H1 (cell line): ENCODE measurements around the gene RFTN2. TPM values are rescaled to one million over a fixed set of nuclear protein-coding genes. Genes with fewer than 3 reads are reported as not detected.

ENCODE experiments used
- CTCF ChIA-PET: fragments of 300-600 bp; sonication (Branson Sonifier 250); formaldehyde crosslinking; loops from one replicate; lab custom pipeline; 2021; ENCODE audit not compliant: partially characterized antibody; lab: Charles Lee
- POLR2A ChIA-PET: fragments of 300-600 bp; sonication (Branson Sonifier 250); formaldehyde crosslinking; loops from one replicate; lab custom pipeline; 2021; ENCODE audit warnings: inconsistent platforms; ENCODE audit not compliant: partially characterized antibody; lab: Charles Lee
- DNase-seq, 2 experiments: peaks; one replicate each; pipeline versions ENCODE4 v3.0.0 to v3.0.0-alpha.2; 2010 to 2022; ENCODE audit warnings: low spot score in 2 of 2, low read depth in 1 of 2, mixed read lengths in 1 of 2
- FAIRE-seq: peaks from 2 replicates; lab custom pipeline; 2011; peaks lifted over from hg19 to GRCh38; lab: Jason Lieb, UNC
- H2AFZ ChIP-seq: 2 replicates; pipeline ENCODE4 v1.8.1; 2012; ENCODE audit warnings: low read length, inconsistent platforms
- H2AK5ac ChIP-seq: 2 replicates; pipeline ENCODE4 v1.6.1; 2013; ENCODE audit warnings: low read depth, low read length
- H2BK120ac ChIP-seq: replicated peaks from 2 replicates; pipeline ENCODE3; 2013; ENCODE audit warnings: low read depth, low read length, inconsistent platforms
- H2BK12ac ChIP-seq: 2 replicates; pipeline ENCODE4 v1.6.1; 2013; ENCODE audit warnings: low read depth, low read length
- H2BK15ac ChIP-seq: 2 replicates; pipeline ENCODE4 v1.6.1; 2013; ENCODE audit warnings: low read length
- H2BK20ac ChIP-seq: 2 replicates; pipeline ENCODE4 v1.6.1; 2013; ENCODE audit warnings: low read length
- H2BK5ac ChIP-seq: 2 replicates; pipeline ENCODE4 v1.6.1; 2013; ENCODE audit warnings: low read depth, low read length
- H3K14ac ChIP-seq: 2 replicates; pipeline ENCODE4 v1.6.1; 2013; ENCODE audit warnings: inconsistent platforms; ENCODE audit not compliant: insufficient read length
- H3K18ac ChIP-seq: 2 replicates; pipeline ENCODE4 v1.6.1; 2013; ENCODE audit warnings: low read length; ENCODE audit errors: extremely low read depth
- H3K23ac ChIP-seq: 2 replicates; pipeline ENCODE4 v1.6.1; 2013; ENCODE audit warnings: inconsistent platforms; ENCODE audit not compliant: insufficient read length
- H3K23me2 ChIP-seq: 2 replicates; pipeline ENCODE4 v1.6.1; 2013; ENCODE audit warnings: low read depth, low read length
- H3K27ac ChIP-seq: 2 replicates; pipeline ENCODE4 v1.6.1; 2011; ENCODE audit warnings: low read depth, low read length, inconsistent platforms
- H3K27me3 ChIP-seq, 4 experiments: replicated peaks in 1 of 4; 1 replicate in 1 of 4; 2 replicates in 3 of 4; pipeline versions ENCODE4 v1.6.1 to v1.8.1; 2011 to 2013; ENCODE audit warnings: low read length in 3 of 4, mild to moderate bottlenecking in 3 of 4, inconsistent platforms in 2 of 4, mixed read lengths in 2 of 4, moderate library complexity in 1 of 4; ENCODE audit not compliant: control insufficient read depth in 3 of 4, insufficient read depth in 3 of 4; ENCODE audit errors: extremely low read depth in 1 of 4
- H3K36me3 ChIP-seq, 4 experiments: 2 replicates each; pipeline versions ENCODE4 v1.6.1 to v1.8.1; 2011 to 2013; ENCODE audit warnings: mild to moderate bottlenecking in 4 of 4, low read length in 3 of 4, moderate library complexity in 2 of 4, control low read depth in 1 of 4, inconsistent platforms in 1 of 4; ENCODE audit not compliant: insufficient read depth in 4 of 4, control insufficient read depth in 2 of 4
- H3K4ac ChIP-seq: replicated peaks from 2 replicates; pipeline ENCODE3; 2013; ENCODE audit warnings: low read length, low read depth, mixed read lengths, inconsistent platforms; ENCODE audit not compliant: insufficient read length
- H3K4me1 ChIP-seq, 4 experiments: replicated peaks in 1 of 4; 1 replicate in 1 of 4; 2 replicates in 3 of 4; pipeline versions ENCODE4 v1.6.1 to v1.8.1; 2011 to 2013; ENCODE audit warnings: low read length in 3 of 4, inconsistent platforms in 2 of 4, mixed read lengths in 1 of 4; ENCODE audit not compliant: insufficient read depth in 4 of 4, control insufficient read depth in 3 of 4
- H3K4me2 ChIP-seq, 2 experiments: 2 replicates each; pipeline versions ENCODE4 v1.6.1 to v1.8.1; 2011 to 2013; ENCODE audit warnings: low read depth in 2 of 2, low read length in 2 of 2, control low read depth in 1 of 2, inconsistent platforms in 1 of 2, mild to moderate bottlenecking in 1 of 2; ENCODE audit not compliant: insufficient read depth in 1 of 2
- H3K4me3 ChIP-seq, 4 experiments: fragments of 200-600, 300-600 bp in 1 of 4; sonication (generic), shearing (Covaris generic), sonication (Bioruptor Twin) in 1 of 4; 2 replicates each; pipeline versions ENCODE4 v1.5.1 to v1.8.1; 2011 to 2016; ENCODE audit warnings: low read length in 4 of 4, low read depth in 3 of 4, control low read depth in 2 of 4, inconsistent platforms in 2 of 4, mild to moderate bottlenecking in 2 of 4, mixed read lengths in 1 of 4, moderate library complexity in 1 of 4; ENCODE audit not compliant: insufficient read depth in 2 of 4; ENCODE audit errors: extremely low read depth in 1 of 4
- H3K56ac ChIP-seq: replicated peaks from 2 replicates; pipeline ENCODE3; 2013; ENCODE audit warnings: low read depth, mild to moderate bottlenecking, mixed read lengths, low read length, inconsistent platforms; ENCODE audit not compliant: insufficient read length
- H3K79me1 ChIP-seq: 2 replicates; pipeline ENCODE4 v1.6.1; 2013; ENCODE audit warnings: low read depth, low read length, control low read depth
- H3K79me2 ChIP-seq, 2 experiments: 2 replicates each; pipeline versions ENCODE4 v1.6.1 to v1.8.1; 2012 to 2013; ENCODE audit warnings: low read length in 2 of 2, mild to moderate bottlenecking in 2 of 2, inconsistent platforms in 1 of 2; ENCODE audit not compliant: insufficient read depth in 2 of 2, control insufficient read depth in 1 of 2
- H3K9ac ChIP-seq, 4 experiments: replicated peaks in 1 of 4; 1 replicate in 1 of 4; 2 replicates in 3 of 4; pipeline versions ENCODE4 v1.6.1 to v1.8.1; 2011 to 2013; ENCODE audit warnings: low read depth in 3 of 4, low read length in 3 of 4, control low read depth in 2 of 4, mild to moderate bottlenecking in 2 of 4, moderate library complexity in 2 of 4, inconsistent platforms in 1 of 4; ENCODE audit errors: extremely low read depth in 1 of 4
- H3K9me3 ChIP-seq, 2 experiments: 2 replicates each; pipeline versions ENCODE4 v1.6.1 to v1.8.1; 2012 to 2013; ENCODE audit warnings: mild to moderate bottlenecking in 2 of 2, moderate library complexity in 2 of 2, control low read depth in 1 of 2, inconsistent platforms in 1 of 2, low read depth in 1 of 2, low read length in 1 of 2, mixed read lengths in 1 of 2; ENCODE audit not compliant: insufficient read depth in 2 of 2
- H4K20me1 ChIP-seq, 2 experiments: replicated peaks in 1 of 2; 2 replicates each; pipeline versions ENCODE3 to v1.8.1; 2011 to 2013; ENCODE audit warnings: inconsistent platforms in 2 of 2, low read length in 2 of 2, mild to moderate bottlenecking in 1 of 2; ENCODE audit not compliant: insufficient read depth in 2 of 2, control insufficient read depth in 1 of 2
- H4K5ac ChIP-seq: 2 replicates; pipeline ENCODE4 v1.6.1; 2013; ENCODE audit warnings: low read length, low read depth, mixed read lengths, inconsistent platforms; ENCODE audit not compliant: insufficient read length
- H4K8ac ChIP-seq: 2 replicates; pipeline ENCODE4 v1.8.0; 2013; ENCODE audit warnings: mild to moderate bottlenecking, moderate library complexity, low read length, inconsistent platforms; ENCODE audit not compliant: insufficient read depth; ENCODE audit errors: extremely low read depth
- H4K91ac ChIP-seq: replicated peaks from 2 replicates; pipeline ENCODE3; 2013; ENCODE audit warnings: low read length, mixed read lengths, inconsistent platforms; ENCODE audit not compliant: insufficient read length
- BACH1 ChIP-seq: IDR thresholded peaks from 2 replicates; pipeline ENCODE4 v1.6.1; 2012; ENCODE audit warnings: low read length, improper control_type of control experiment
- CTCF ChIP-seq, 3 experiments: IDR thresholded peaks; 1 replicate in 2 of 3; 2 replicates in 1 of 3; pipeline versions ENCODE4 v1.5.1 to v1.6.1; 2011; ENCODE audit warnings: low read length in 3 of 3, mild to moderate bottlenecking in 3 of 3, inconsistent platforms in 2 of 3, low read depth in 1 of 3, moderate library complexity in 1 of 3; ENCODE audit not compliant: insufficient read depth in 1 of 3; ENCODE audit errors: control extremely low read depth in 1 of 3
- E2F6 ChIP-seq: IDR thresholded peaks from 2 replicates; pipeline ENCODE4 v1.6.1; 2012; ENCODE audit warnings: inconsistent platforms
- EP300 ChIP-seq, 2 experiments: IDR thresholded peaks; 1 replicate in 1 of 2; 2 replicates in 1 of 2; pipeline ENCODE4 v1.6.1; 2011 to 2012; ENCODE audit warnings: low read depth in 2 of 2, low read length in 2 of 2, mild to moderate bottlenecking in 2 of 2, borderline replicate concordance in 1 of 2, inconsistent platforms in 1 of 2, moderate library complexity in 1 of 2
- MAX ChIP-seq: IDR thresholded peaks from 2 replicates; pipeline ENCODE4 v1.6.1; 2012; ENCODE audit warnings: inconsistent platforms
- NRF1 ChIP-seq: IDR thresholded peaks from 2 replicates; pipeline ENCODE4 v1.6.1; 2011; ENCODE audit warnings: mild to moderate bottlenecking, low read depth, low read length, improper control_type of control experiment
- RXRA ChIP-seq: IDR thresholded peaks from 2 replicates; pipeline ENCODE4 v1.6.1; 2011; ENCODE audit warnings: low read depth, mild to moderate bottlenecking, low read length, moderate library complexity; ENCODE audit not compliant: insufficient read depth
- SIN3A ChIP-seq, 2 experiments: IDR thresholded peaks in 1 of 2; conservative IDR thresholded peaks in 1 of 2; 2 replicates each; pipeline ENCODE4 v1.6.1; 2011 to 2012; ENCODE audit warnings: low read length in 2 of 2, improper control_type of control experiment in 1 of 2, low read depth in 1 of 2, mild to moderate bottlenecking in 1 of 2
- WGBS, 2 experiments: shearing (Covaris generic) in 1 of 2; methylation state at CpG; one replicate each; pipeline versions ENCODE4 v1.1.6 to v1.1.7; 2013 to 2015; ENCODE audit warnings: low lambda C conversion rate in 2 of 2, mixed read lengths in 2 of 2, inconsistent platforms in 1 of 2, low coverage in 1 of 2, missing lambda C conversion rate in 1 of 2; ENCODE audit not compliant: insufficient replicate concordance in 2 of 2, insufficient coverage in 1 of 2, insufficient read length in 1 of 2; ENCODE audit errors: extremely low coverage in 1 of 2, missing lambda C conversion rate in 1 of 2; 5-methylcytosine and 5-hydroxymethylcytosine counted together
- polyA plus RNA-seq, 7 experiments: library from polyadenylated mRNA; depleted of rRNA in 3 of 7; stranded (reverse) in 5 of 7; unstranded in 2 of 7; fragments of >200 nt in 5 of 7; fragments of 200-250 nt in 2 of 7; gene quantifications; 1 replicate in 5 of 7; 2 replicates in 1 of 7; 4 replicates in 1 of 7; pipeline versions ENCODE4 v1.2.1 to v1.2.3, GENCODE V29; 2011 to 2013; ENCODE audit warnings: missing spikeins in 2 of 7, mixed read lengths in 2 of 7
- total RNA-seq: library from RNA; stranded (reverse); fragmentation: NEBNext Ultra II Directional; extraction: Animal tissue kit (Norgen Biotek cat#: 25700); gene quantifications from 2 replicates; pipeline ENCODE4 v1.2.1, GENCODE V29; 2021

RFTN2 gene
- total and polyA plus RNA-seq, 2 of the 8 experiments (the other 6 are each of a cell fraction or from before 2014, with no cell fraction given), result 2.3 to 2.4 TPM

GRCh38 chr2:197647961-197648690 lies 27.3 kb downstream of the RFTN2 start:
- no peak overlapping the region for H3K4me2 ChIP-seq
- no peak overlapping the region for H3K18ac ChIP-seq
- H3K27me3 ChIP-seq, result no peaks in the 10 kb centered on the region
- POLR2A ChIA-PET, result interaction anchor here (0.8 kb wide), 1 partner anchor 8 kb away, joined by 3 read pairs; no protein-coding TSS in a partner anchor
- H3K56ac ChIP-seq, result no peak overlapping the region
- no peak overlapping the region for H3K4ac ChIP-seq
- no peaks in the 10 kb centered on the region for H3K79me2 ChIP-seq
- H2AFZ ChIP-seq, result no peak overlapping the region
- no peaks in the 10 kb centered on the region for H3K36me3 ChIP-seq
- no peak overlapping the region; a peak in 1 of 7 replicates for H3K9ac ChIP-seq
- no peak overlapping the region for H4K5ac ChIP-seq
- no peak overlapping the region for H2BK12ac ChIP-seq
- CTCF ChIA-PET, result interaction anchor here (0.6 kb wide), 1 partner anchor 1073 kb away, joined by 6 read pairs; no protein-coding TSS in a partner anchor
- H3K27ac ChIP-seq, result no peak overlapping the region
- H4K91ac ChIP-seq, result no peak overlapping the region
- DNase-seq (no peak), FAIRE-seq (no peak)
- no peak overlapping the region for H4K8ac ChIP-seq
- H4K20me1 ChIP-seq, result no peaks in the 10 kb centered on the region
- WGBS, 2 experiments, result 91% methylated on average over 3 of the region's 3 CpGs; no CpG with 5 or more reads in 1 of the 2 experiments
- H2BK15ac ChIP-seq, result no peak overlapping the region
- H2BK120ac ChIP-seq, result no peak overlapping the region
- no peak overlapping the region for H2BK5ac ChIP-seq
- no peaks in the 10 kb centered on the region for H3K4me1 ChIP-seq
- no peaks in the 10 kb centered on the region for H3K23me2 ChIP-seq
- no peak overlapping the region for H3K23ac ChIP-seq
- H3K9me3 ChIP-seq, result no peaks in the 10 kb centered on the region
- H3K14ac ChIP-seq, result no peak overlapping the region
- no peak overlapping the region for H3K4me3 ChIP-seq
- no peak overlapping the region for H2AK5ac ChIP-seq
- no peak overlapping the region for H2BK20ac ChIP-seq
- no peaks in the 10 kb centered on the region for H3K79me1 ChIP-seq
- TF ChIP-seq EP300 (IDR thresholded peaks at IDR 0.05; ENCODE audit: borderline replicate concordance in 1 of 2, low read depth in 2 of 2, low read length in 2 of 2) (no peak), E2F6 (no peak), MAX (no peak), SIN3A (conservative IDR thresholded peaks at IDR 0.05 in 1 of 2, IDR thresholded peaks at IDR 0.05 in 1 of 2; ENCODE audit: low read depth in 1 of 2, low read length in 2 of 2) (no peak), NRF1 (no peak), CTCF (IDR thresholded peaks at IDR 0.05; ENCODE audit: control extremely low read depth in 1 of 3, insufficient read depth in 1 of 3, low read depth in 1 of 3, low read length in 3 of 3) (no peak), BACH1 (no peak), RXRA (no peak)
